Neutrophil (primary cell): Measurements from ENCODE around the gene VAV1.
"Not testable (repeated sequence)": the region's sequence is repeated elsewhere in the genome, so short reads cannot be mapped to it uniquely, and the experiment has no call there.

Experiments used
- H3K27ac ChIP-seq: fragments of 200-600 bp; sonication (generic); 2 replicates; pipeline ENCODE4 v1.5.1; 2016; ENCODE audit warnings: mild to moderate bottlenecking, moderate library complexity
- H3K27me3 ChIP-seq: fragments of 200-600 bp; sonication (generic); 2 replicates; pipeline ENCODE4 v1.6.0; 2016; ENCODE audit warnings: mild to moderate bottlenecking
- H3K36me3 ChIP-seq: fragments of 200-600 bp; sonication (generic); 2 replicates; pipeline ENCODE4 v1.5.1; 2017
- H3K4me1 ChIP-seq, 2 experiments: fragments of 200-600 bp in 1 of 2; sonication (generic) in 1 of 2; 1 replicate in 1 of 2; 2 replicates in 1 of 2; pipeline versions ENCODE4 v1.5.1 to v1.6.1; 2013 to 2016; ENCODE audit warnings: low read depth in 1 of 2, low read length in 1 of 2, mild to moderate bottlenecking in 1 of 2, moderate library complexity in 1 of 2; ENCODE audit not compliant: control insufficient read depth in 1 of 2, insufficient read depth in 1 of 2
- H3K4me3 ChIP-seq, 2 experiments: fragments of 200-600 bp in 1 of 2; sonication (generic) in 1 of 2; 1 replicate in 1 of 2; 2 replicates in 1 of 2; pipeline ENCODE4 v1.5.1; 2013 to 2016; ENCODE audit warnings: low read depth in 1 of 2, low read length in 1 of 2, mild to moderate bottlenecking in 1 of 2, moderate library complexity in 1 of 2
- H3K9me3 ChIP-seq: fragments of 200-600 bp; sonication (generic); 2 replicates; pipeline ENCODE4 v1.5.1; 2016
- CTCF ChIP-seq: fragments of 200-600 bp; sonication (generic); IDR thresholded peaks from 2 replicates; pipeline ENCODE4 v1.5.1; 2016; ENCODE audit warnings: antibody characterized with exemption

Gene VAV1

GRCh38 chr19:6773323-6773931 is 919 bp downstream of the VAV1 start:
- no peak for TF ChIP-seq CTCF
- peaks cover 25% of the 10 kb centered on the region for H3K36me3 ChIP-seq
- H3K27me3 ChIP-seq = no peaks in the 10 kb centered on the region
- H3K4me3 ChIP-seq = peak overlapping the region; percentile 99 to 100
- H3K9me3 ChIP-seq = no peaks in the 10 kb centered on the region
- H3K27ac ChIP-seq = peak overlapping the region; percentile 95
- H3K4me1 ChIP-seq = peaks cover 68 to 75% of the 10 kb centered on the region in 2 experiments

DNA sequence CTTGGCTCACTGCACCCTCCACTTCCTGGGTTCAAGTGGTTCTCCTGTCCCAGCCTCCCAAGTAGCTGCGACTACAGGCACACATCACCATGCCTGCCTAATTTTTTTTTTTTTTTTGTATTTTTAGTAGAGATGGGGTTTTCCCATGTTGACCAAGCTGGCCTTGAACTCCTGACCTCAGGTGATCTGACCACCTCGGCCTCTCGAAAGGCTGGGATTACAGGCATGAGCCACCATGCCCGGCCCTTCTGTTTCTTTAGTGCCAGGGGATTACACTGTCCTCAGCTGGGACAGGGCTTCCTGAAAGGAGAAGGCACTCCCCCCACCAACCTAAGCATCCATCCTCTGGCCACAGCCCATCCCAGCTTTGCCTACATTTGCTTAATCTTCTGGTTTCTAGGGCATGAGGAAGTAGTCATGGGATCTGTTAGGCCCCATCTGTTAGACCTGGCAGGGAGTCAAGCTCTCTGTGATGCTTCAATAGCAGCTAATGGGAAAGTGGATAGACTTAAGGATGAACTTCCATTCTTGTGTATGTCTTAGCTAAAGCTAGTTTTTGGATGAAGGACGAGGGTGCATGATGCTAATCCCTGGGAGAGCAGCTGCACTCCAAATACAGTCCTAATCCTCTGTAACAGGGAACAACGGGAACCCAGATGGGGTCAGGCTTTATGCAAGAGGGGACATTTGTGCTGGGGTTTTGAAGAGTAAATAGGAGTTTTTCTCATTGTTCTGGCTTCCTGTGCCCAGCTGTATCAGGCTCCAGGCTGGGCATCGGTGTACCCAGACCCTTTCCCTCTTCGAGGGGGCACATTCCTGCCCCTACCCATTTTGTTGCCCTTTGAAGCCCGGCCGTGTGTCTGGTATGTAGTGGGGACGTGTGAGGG is 2.6 kb downstream of the VAV1 start:
- Histone ChIP-seq H3K4me1 (peaks cover 58 to 62% of the 10 kb centered on the region in 2 experiments), H3K27ac (peak overlapping the region; percentile 95), H3K27me3 (no peaks in the 10 kb centered on the region)

DNA sequence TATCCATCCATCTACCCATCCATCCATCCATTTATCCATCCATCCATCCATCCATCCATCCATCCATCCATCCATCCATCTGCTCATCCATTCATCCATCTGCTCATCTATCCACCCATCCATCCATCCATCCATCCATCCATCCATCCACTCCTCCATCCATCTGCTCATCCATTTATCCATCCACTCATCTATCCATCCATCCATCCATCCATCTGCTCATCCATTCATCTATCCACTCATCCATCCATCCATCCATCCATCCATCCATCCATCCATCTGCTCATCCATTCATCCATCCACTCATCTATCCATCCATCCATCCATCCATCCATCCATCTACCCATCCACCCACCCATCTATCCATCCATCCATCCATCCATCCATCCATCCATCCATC is 3.5 kb downstream of the VAV1 start:
- peaks cover 56 to 58% of the 10 kb centered on the region in 2 experiments for H3K4me1 ChIP-seq
- not testable (repeated sequence) for H3K27me3 ChIP-seq, H3K27ac ChIP-seq, H3K4me3 ChIP-seq, H3K9me3 ChIP-seq
- H3K36me3 ChIP-seq = peaks cover 31% of the 10 kb centered on the region

More for the DNA sequence above, 2.6 kb downstream of the VAV1 start:
- H3K4me3 ChIP-seq = peak overlapping the region; percentile 99 to 100
- peaks cover 25% of the 10 kb centered on the region for H3K36me3 ChIP-seq
- H3K9me3 ChIP-seq = no peaks in the 10 kb centered on the region
- TF ChIP-seq CTCF = no peak

GRCh38 chr19:6776999-6777398 is 4.5 kb downstream of the VAV1 start:
- H3K36me3 ChIP-seq = peaks cover 38% of the 10 kb centered on the region
- H3K9me3 ChIP-seq = no peaks in the 10 kb centered on the region
- TF ChIP-seq CTCF = no peak
- H3K27me3 ChIP-seq = no peaks in the 10 kb centered on the region
- H3K4me3 ChIP-seq = no peak overlapping the region
- H3K27ac ChIP-seq = peak overlapping the region; percentile 67
- peaks cover 56 to 57% of the 10 kb centered on the region in 2 experiments for H3K4me1 ChIP-seq

GRCh38 chr19:6777434-6777833 is 4.9 kb downstream of the VAV1 start:
- peak overlapping the region; percentile 67 for H3K27ac ChIP-seq
- peaks cover 43% of the 10 kb centered on the region for H3K36me3 ChIP-seq
- no peaks in the 10 kb centered on the region for H3K9me3 ChIP-seq
- H3K4me1 ChIP-seq = peaks cover 52 to 54% of the 10 kb centered on the region in 2 experiments
- no peak for TF ChIP-seq CTCF
- no peaks in the 10 kb centered on the region for H3K27me3 ChIP-seq
- no peak overlapping the region for H3K4me3 ChIP-seq

DNA sequence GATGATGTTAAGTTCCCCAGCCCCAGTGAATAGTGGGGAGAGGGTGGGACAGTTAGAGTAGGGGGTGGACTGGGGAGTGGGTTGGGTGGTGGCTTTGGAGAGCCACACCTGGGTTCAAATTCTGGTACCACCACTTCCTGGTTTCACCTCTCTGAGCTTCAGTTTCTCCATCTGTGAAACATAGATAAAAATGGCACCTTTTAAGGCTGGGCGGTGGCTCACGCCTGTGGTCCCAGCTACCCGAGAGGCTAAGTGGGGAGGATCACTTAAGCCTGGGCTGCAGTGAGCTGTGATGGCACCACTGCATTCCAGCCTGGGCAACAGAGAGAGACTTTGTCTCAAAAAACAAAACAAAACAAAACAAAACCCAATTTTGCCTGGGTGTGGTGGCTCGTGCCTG is 5.9 kb downstream of the VAV1 start:
- Histone ChIP-seq H3K27me3 (no peaks in the 10 kb centered on the region), H3K36me3 (peaks cover 45% of the 10 kb centered on the region), H3K4me3 (no peak overlapping the region), H3K9me3 (no peaks in the 10 kb centered on the region), H3K27ac (peak overlapping the region; percentile 67), H3K4me1 (peaks cover 50 to 52% of the 10 kb centered on the region in 2 experiments)
- TF ChIP-seq CTCF = no peak
